ENCODE data around the gene SEPTIN12.

GRCh38 chr16:4760221-4760910 is 27.8 kb downstream of the SEPTIN12 start:
- TF ChIP-seq CTCF (IDR thresholded peaks at IDR 0.05; ENCODE audit: poor library complexity, severe bottlenecking) (no peak), MXI1 (conservative IDR thresholded peaks at IDR 0.05; ENCODE audit: poor library complexity, severe bottlenecking) (no peak), RAD21 (conservative IDR thresholded peaks at IDR 0.05) (no peak)

All from neural cell (in vitro differentiated cells).